Measurements from ENCODE around the gene RBM33.

The RBM33 gene

GRCh38 chr7:155818820-155819168 lies 174.3 kb downstream of the RBM33 start:
- Histone ChIP-seq H3K27ac (ENCODE audit: insufficient read depth in 1 of 2, low read depth in 1 of 2, low read length in 2 of 2, poor library complexity in 1 of 2, severe bottlenecking in 2 of 2) (no peak overlapping the region), H3K36me3 (ENCODE audit: control insufficient read depth in 4 of 4, insufficient read depth in 4 of 4, low read length in 3 of 4) (no peaks in the 10 kb centered on the region), H3K4me3 (ENCODE audit: control insufficient read depth in 1 of 7, extremely low read depth in 1 of 7, insufficient read depth in 4 of 7, low read depth in 2 of 7, low read length in 6 of 7) (no peak overlapping the region), H3K9me3 (ENCODE audit: control extremely low read depth in 1 of 5, control insufficient read depth in 4 of 5, insufficient read depth in 2 of 5, low read depth in 1 of 5, low read length in 4 of 5) (no peaks in the 10 kb centered on the region), H3K27me3 (replicated peaks in 2 of 5; ENCODE audit: control insufficient read depth in 4 of 5, insufficient read depth in 5 of 5, low read length in 4 of 5) (peaks cover 0 to 69% (median 19%) of the 10 kb centered on the region in 5 experiments), H3K4me1 (ENCODE audit: control extremely low read depth in 1 of 4, control insufficient read depth in 4 of 4, insufficient read depth in 4 of 4, low read length in 3 of 4) (peaks cover 0 to 2% (median 1%) of the 10 kb centered on the region in 4 experiments)
- no peak for DNase-seq
- POLR2A ChIA-PET: no interaction called here
- CTCF ChIA-PET: no interaction called here
- 79% methylated on average over 5 of the region's 6 CpGs for WGBS (ENCODE audit: insufficient coverage)

DNA sequence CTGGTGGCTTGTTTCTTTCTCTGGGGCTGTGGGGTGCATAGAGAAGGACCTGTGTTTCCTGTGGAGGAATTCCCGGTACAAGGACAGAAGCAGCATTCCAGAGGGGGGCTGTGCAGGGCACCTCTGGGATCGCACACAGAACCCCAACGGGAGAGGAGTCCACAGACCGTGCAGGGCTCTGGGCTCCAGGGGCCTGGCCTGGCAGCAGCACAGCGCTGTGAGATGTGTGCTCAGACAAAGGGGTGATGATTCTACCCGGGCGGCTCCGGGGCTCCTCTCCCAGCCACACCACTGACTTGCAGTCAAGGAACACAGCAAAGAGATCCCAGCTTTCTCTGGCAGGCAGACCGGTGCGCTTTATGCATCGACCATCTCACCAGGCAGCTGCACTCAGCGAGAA lies 174.7 kb downstream of the RBM33 start:
- DNase-seq: no peak
- no peaks in the 10 kb centered on the region for H3K36me3 ChIP-seq (ENCODE audit: control insufficient read depth in 4 of 4, insufficient read depth in 4 of 4, low read length in 3 of 4)
- POLR2A ChIA-PET: no interaction called here
- H3K9me3 ChIP-seq (ENCODE audit: control extremely low read depth in 1 of 5, control insufficient read depth in 4 of 5, insufficient read depth in 2 of 5, low read depth in 1 of 5, low read length in 4 of 5): no peaks in the 10 kb centered on the region
- H3K27me3 ChIP-seq (replicated peaks in 2 of 5; ENCODE audit: control insufficient read depth in 4 of 5, insufficient read depth in 5 of 5, low read length in 4 of 5): peaks cover 0 to 66% (median 17%) of the 10 kb centered on the region in 5 experiments
- CTCF ChIA-PET: no interaction called here
- H3K4me1 ChIP-seq (ENCODE audit: control extremely low read depth in 1 of 4, control insufficient read depth in 4 of 4, insufficient read depth in 4 of 4, low read length in 3 of 4): peaks cover 0 to 2% (median 1%) of the 10 kb centered on the region in 4 experiments
- H3K27ac ChIP-seq (ENCODE audit: insufficient read depth in 1 of 2, low read depth in 1 of 2, low read length in 2 of 2, poor library complexity in 1 of 2, severe bottlenecking in 2 of 2): no peak overlapping the region
- WGBS (ENCODE audit: insufficient coverage): 87% methylated on average over 12 of the region's 12 CpGs
- H3K4me3 ChIP-seq (ENCODE audit: control insufficient read depth in 1 of 7, extremely low read depth in 1 of 7, insufficient read depth in 4 of 7, low read depth in 2 of 7, low read length in 6 of 7): no peak overlapping the region

GRCh38 chr7:155820246-155820645 lies 175.8 kb downstream of the RBM33 start:
- H3K9me3 ChIP-seq (ENCODE audit: control extremely low read depth in 1 of 5, control insufficient read depth in 4 of 5, insufficient read depth in 2 of 5, low read depth in 1 of 5, low read length in 4 of 5): no peaks in the 10 kb centered on the region
- 97% methylated on average over 18 of the region's 18 CpGs for WGBS (ENCODE audit: insufficient coverage)
- no peak overlapping the region for H3K4me3 ChIP-seq (ENCODE audit: control insufficient read depth in 1 of 7, extremely low read depth in 1 of 7, insufficient read depth in 4 of 7, low read depth in 2 of 7, low read length in 6 of 7)
- CTCF ChIA-PET: interaction anchor here (1.0 to 1.2 kb wide), 2 partner anchors 8 to 653 kb away, joined by 3 read pairs; partner anchors contain the start of gene SHH
- H3K36me3 ChIP-seq (ENCODE audit: control insufficient read depth in 4 of 4, insufficient read depth in 4 of 4, low read length in 3 of 4): no peaks in the 10 kb centered on the region
- POLR2A ChIA-PET: no interaction called here
- H3K4me1 ChIP-seq (ENCODE audit: control extremely low read depth in 1 of 4, control insufficient read depth in 4 of 4, insufficient read depth in 4 of 4, low read length in 3 of 4): peaks cover 0 to 2% (median 1%) of the 10 kb centered on the region in 4 experiments
- H3K27ac ChIP-seq (ENCODE audit: insufficient read depth in 1 of 2, low read depth in 1 of 2, low read length in 2 of 2, poor library complexity in 1 of 2, severe bottlenecking in 2 of 2): no peak overlapping the region
- no peak for DNase-seq
- H3K27me3 ChIP-seq (replicated peaks in 2 of 5; ENCODE audit: control insufficient read depth in 4 of 5, insufficient read depth in 5 of 5, low read length in 4 of 5): peaks cover 0 to 66% (median 16%) of the 10 kb centered on the region in 5 experiments

- no peaks in the 10 kb centered on the region for H3K36me3 ChIP-seq (ENCODE audit: control insufficient read depth in 4 of 4, insufficient read depth in 4 of 4, low read length in 3 of 4)
- H3K4me1 ChIP-seq (ENCODE audit: control extremely low read depth in 1 of 4, control insufficient read depth in 4 of 4, insufficient read depth in 4 of 4, low read length in 3 of 4): no peaks in the 10 kb centered on the region
- no peak overlapping the region for H3K4me3 ChIP-seq (ENCODE audit: control insufficient read depth in 1 of 7, extremely low read depth in 1 of 7, insufficient read depth in 4 of 7, low read depth in 2 of 7, low read length in 6 of 7)
- no peak for DNase-seq
- H3K27me3 ChIP-seq (replicated peaks in 2 of 5; ENCODE audit: control insufficient read depth in 4 of 5, insufficient read depth in 5 of 5, low read length in 4 of 5): peaks cover 0 to 66% (median 15%) of the 10 kb centered on the region in 5 experiments
- POLR2A ChIA-PET: no interaction called here
- H3K27ac ChIP-seq (ENCODE audit: insufficient read depth in 1 of 2, low read depth in 1 of 2, low read length in 2 of 2, poor library complexity in 1 of 2, severe bottlenecking in 2 of 2): no peak overlapping the region
- WGBS (ENCODE audit: insufficient coverage): 83% methylated on average over 13 of the region's 13 CpGs
- no peaks in the 10 kb centered on the region for H3K9me3 ChIP-seq (ENCODE audit: control extremely low read depth in 1 of 5, control insufficient read depth in 4 of 5, insufficient read depth in 2 of 5, low read depth in 1 of 5, low read length in 4 of 5)
- CTCF ChIA-PET: interaction anchor here (1.0 to 1.2 kb wide), 2 partner anchors 9 to 652 kb away, joined by 3 read pairs; partner anchors contain the start of gene SHH
Measured at GRCh38 chr7:155820788-155821187, 176.3 kb downstream of the RBM33 start.

GRCh38 chr7:155821851-155822250 lies 177.4 kb downstream of the RBM33 start:
- Histone ChIP-seq H3K36me3 (ENCODE audit: control insufficient read depth in 4 of 4, insufficient read depth in 4 of 4, low read length in 3 of 4) (no peaks in the 10 kb centered on the region), H3K4me1 (ENCODE audit: control extremely low read depth in 1 of 4, control insufficient read depth in 4 of 4, insufficient read depth in 4 of 4, low read length in 3 of 4) (no peaks in the 10 kb centered on the region), H3K27me3 (replicated peaks in 2 of 5; ENCODE audit: control insufficient read depth in 4 of 5, insufficient read depth in 5 of 5, low read length in 4 of 5) (peaks cover 0 to 56% (median 8%) of the 10 kb centered on the region in 5 experiments), H3K9me3 (ENCODE audit: control extremely low read depth in 1 of 5, control insufficient read depth in 4 of 5, insufficient read depth in 2 of 5, low read depth in 1 of 5, low read length in 4 of 5) (no peaks in the 10 kb centered on the region), H3K4me3 (ENCODE audit: control insufficient read depth in 1 of 7, extremely low read depth in 1 of 7, insufficient read depth in 4 of 7, low read depth in 2 of 7, low read length in 6 of 7) (no peak overlapping the region), H3K27ac (ENCODE audit: insufficient read depth in 1 of 2, low read depth in 1 of 2, low read length in 2 of 2, poor library complexity in 1 of 2, severe bottlenecking in 2 of 2) (no peak overlapping the region)
- no peak for DNase-seq
- 92% methylated on average over 11 of the region's 11 CpGs for WGBS (ENCODE audit: insufficient coverage)
- ChIA-PET CTCF (interaction anchor here (0.6 to 1.2 kb wide), 2 partner anchors 16 to 1327 kb away, joined by 3 to 4 read pairs; no protein-coding TSS in a partner anchor), POLR2A (no interaction called here)

GRCh38 chr7:155824227-155824886 lies 179.9 kb downstream of the RBM33 start:
- ChIA-PET POLR2A (no interaction called here), CTCF (no interaction called here)
- Histone ChIP-seq H3K27ac (ENCODE audit: insufficient read depth in 1 of 2, low read depth in 1 of 2, low read length in 2 of 2, poor library complexity in 1 of 2, severe bottlenecking in 2 of 2) (no peak overlapping the region), H3K4me3 (ENCODE audit: control insufficient read depth in 1 of 7, extremely low read depth in 1 of 7, insufficient read depth in 4 of 7, low read depth in 2 of 7, low read length in 6 of 7) (no peak overlapping the region), H3K36me3 (ENCODE audit: control insufficient read depth in 4 of 4, insufficient read depth in 4 of 4, low read length in 3 of 4) (no peaks in the 10 kb centered on the region), H3K27me3 (replicated peaks in 2 of 5; ENCODE audit: control insufficient read depth in 4 of 5, insufficient read depth in 5 of 5, low read length in 4 of 5) (peaks cover 0 to 48% (median 12%) of the 10 kb centered on the region in 5 experiments), H3K9me3 (ENCODE audit: control extremely low read depth in 1 of 5, control insufficient read depth in 4 of 5, insufficient read depth in 2 of 5, low read depth in 1 of 5, low read length in 4 of 5) (no peaks in the 10 kb centered on the region), H3K4me1 (ENCODE audit: control extremely low read depth in 1 of 4, control insufficient read depth in 4 of 4, insufficient read depth in 4 of 4, low read length in 3 of 4) (no peaks in the 10 kb centered on the region)
- 96% methylated on average over 14 of the region's 17 CpGs for WGBS (ENCODE audit: insufficient coverage)
- DNase-seq: no peak

DNA sequence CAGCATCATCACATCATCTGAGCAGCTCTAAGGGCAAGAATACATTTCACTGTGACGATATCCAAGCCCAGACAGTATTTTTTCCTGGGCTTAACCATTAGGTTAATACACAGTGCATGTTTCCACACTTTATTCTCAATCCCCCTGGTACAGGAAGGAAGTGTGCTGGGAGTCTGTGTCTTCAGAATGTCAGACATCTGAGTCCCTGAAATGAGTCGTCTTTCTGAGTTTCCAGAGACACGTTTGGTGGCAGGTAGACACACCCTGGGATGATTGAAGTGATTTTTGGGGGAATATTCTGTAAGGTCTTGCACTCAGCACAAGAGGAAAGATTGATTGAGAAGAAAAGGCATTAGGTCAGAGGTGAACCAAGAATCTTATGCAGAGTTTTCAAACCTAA lies 180.9 kb downstream of the RBM33 start:
- no peak overlapping the region for H3K4me3 ChIP-seq (ENCODE audit: control insufficient read depth in 1 of 7, extremely low read depth in 1 of 7, insufficient read depth in 4 of 7, low read depth in 2 of 7, low read length in 6 of 7)
- peaks cover 0 to 44% (median 12%) of the 10 kb centered on the region in 5 experiments for H3K27me3 ChIP-seq (replicated peaks in 2 of 5; ENCODE audit: control insufficient read depth in 4 of 5, insufficient read depth in 5 of 5, low read length in 4 of 5)
- 55% methylated on average over 3 of the region's 3 CpGs for WGBS (ENCODE audit: insufficient coverage)
- no peaks in the 10 kb centered on the region for H3K4me1 ChIP-seq (ENCODE audit: control extremely low read depth in 1 of 4, control insufficient read depth in 4 of 4, insufficient read depth in 4 of 4, low read length in 3 of 4)
- H3K9me3 ChIP-seq (ENCODE audit: control extremely low read depth in 1 of 5, control insufficient read depth in 4 of 5, insufficient read depth in 2 of 5, low read depth in 1 of 5, low read length in 4 of 5): no peaks in the 10 kb centered on the region
- ChIA-PET POLR2A (no interaction called here), CTCF (no interaction called here)
- no peak overlapping the region for H3K27ac ChIP-seq (ENCODE audit: insufficient read depth in 1 of 2, low read depth in 1 of 2, low read length in 2 of 2, poor library complexity in 1 of 2, severe bottlenecking in 2 of 2)
- no peaks in the 10 kb centered on the region for H3K36me3 ChIP-seq (ENCODE audit: control insufficient read depth in 4 of 4, insufficient read depth in 4 of 4, low read length in 3 of 4)
- no peak for DNase-seq

Measured in common myeloid progenitor, CD34-positive (primary cell).